Activated naive CD8-positive, alpha-beta T cell treated with anti-CD3 and anti-CD28 coated beads, Interleukin-2, amount 50 U/mL, for 24 hours (primary cell): ENCODE measurements around the gene ACOD1.
"Not testable (repeated sequence)": the region's sequence is repeated elsewhere in the genome, so short reads cannot be mapped to it uniquely, and the experiment has no call there.

Experiments
- ATAC-seq: fragments of 150-1000 bp; cut with Tn5 transposase; one replicate; pipeline ENCODE4 v1.10.0; 2021
- DNase-seq: peaks from one replicate; pipeline ENCODE4 v3.0.0; 2021
- H3K27ac Mint-ChIP-seq: one replicate; pipeline ENCODE4 v1.8.0; 2021; ENCODE audit warnings: mild to moderate bottlenecking, mixed read lengths
- H3K27me3 Mint-ChIP-seq: one replicate; pipeline ENCODE4 v1.8.0; 2021; ENCODE audit warnings: mixed read lengths
- H3K36me3 Mint-ChIP-seq: one replicate; pipeline ENCODE4 v1.8.0; 2021; ENCODE audit warnings: low read depth, mixed read lengths
- H3K4me1 Mint-ChIP-seq: one replicate; pipeline ENCODE4 v1.8.0; 2021; ENCODE audit warnings: mixed read lengths
- H3K4me3 Mint-ChIP-seq: one replicate; pipeline ENCODE4 v1.8.0; 2021; ENCODE audit warnings: mild to moderate bottlenecking, moderate library complexity, mixed read lengths
- H3K9me3 Mint-ChIP-seq: one replicate; pipeline ENCODE4 v1.8.0; 2021; ENCODE audit warnings: mixed read lengths

The ACOD1 gene

DNA sequence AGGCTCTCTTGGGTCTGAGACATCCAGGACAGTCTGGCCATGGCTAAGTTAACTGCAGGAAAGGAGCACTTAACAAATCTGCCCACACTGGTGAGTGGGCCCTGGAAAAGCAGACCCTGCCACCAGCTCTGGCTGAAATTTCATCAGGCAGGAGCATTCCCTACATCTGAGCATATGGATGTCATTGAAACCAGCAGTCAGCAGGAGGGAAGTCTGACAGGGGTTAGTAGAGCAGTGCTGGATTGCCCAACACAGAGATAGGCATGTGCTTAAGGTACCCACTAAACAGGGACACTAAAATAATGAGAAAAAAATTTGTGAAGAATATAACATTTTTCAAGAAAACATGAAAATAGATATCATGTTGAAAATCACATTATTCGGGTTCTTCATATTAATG, 13.6 kb upstream of the ACOD1 start:
- Mint-ChIP-seq H3K36me3 (no peaks in the 10 kb centered on the region), H3K27me3 (no peaks in the 10 kb centered on the region), H3K4me3 (no peak overlapping the region), H3K9me3 (peaks cover 9% of the 10 kb centered on the region), H3K4me1 (no peaks in the 10 kb centered on the region), H3K27ac (no peak overlapping the region)
- DNase-seq (no peak), ATAC-seq (no peak)

DNA sequence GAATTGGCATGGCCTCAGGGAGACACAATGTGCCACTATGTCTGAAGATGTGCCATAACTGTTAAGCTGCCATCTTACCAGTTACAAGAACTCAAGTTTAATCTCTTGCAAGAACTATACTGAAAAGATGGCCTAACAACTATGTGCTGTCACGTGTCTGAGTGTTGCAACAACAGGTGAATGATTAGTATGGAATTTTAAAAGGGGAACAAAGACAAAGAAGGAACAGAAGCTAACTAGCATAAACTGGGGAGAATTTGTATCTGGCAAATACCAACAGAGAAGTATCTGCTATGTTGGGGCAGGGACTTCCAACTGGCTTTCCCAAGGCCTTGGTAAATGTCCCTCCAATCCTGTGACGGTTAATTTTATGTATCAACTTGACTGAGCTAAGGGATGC, 11.5 kb upstream of the ACOD1 start:
- peaks cover 4% of the 10 kb centered on the region for H3K9me3 Mint-ChIP-seq
- no peaks in the 10 kb centered on the region for H3K27me3 Mint-ChIP-seq
- no peaks in the 10 kb centered on the region for H3K36me3 Mint-ChIP-seq
- H3K4me1 Mint-ChIP-seq: no peaks in the 10 kb centered on the region
- H3K4me3 Mint-ChIP-seq: no peak overlapping the region
- DNase-seq: no peak
- H3K27ac Mint-ChIP-seq: no peak overlapping the region
- ATAC-seq: no peak

DNA sequence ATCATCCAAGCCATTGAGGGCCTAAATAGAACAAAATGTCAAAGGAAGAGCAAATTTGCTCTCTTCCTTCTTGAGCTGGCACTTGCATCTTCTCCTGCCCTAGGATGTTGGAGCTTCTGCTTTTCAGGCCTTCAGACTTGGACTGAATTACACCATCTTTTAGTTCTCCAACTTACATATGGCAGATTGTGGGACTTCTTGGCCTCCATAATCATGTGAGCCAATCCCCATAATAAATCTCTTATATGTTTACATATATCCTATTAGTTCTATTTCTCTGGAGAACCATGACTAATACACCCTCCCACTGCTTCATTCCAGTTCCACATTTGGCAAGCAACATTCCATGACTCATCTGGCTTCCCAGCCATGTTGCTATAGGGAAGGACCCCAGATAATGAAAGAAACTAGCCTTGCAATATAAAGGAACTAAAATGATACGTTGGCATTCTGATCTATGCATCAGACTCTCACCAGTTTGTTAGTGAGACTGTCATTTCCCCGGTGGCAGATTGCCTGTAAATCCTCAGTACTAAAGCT, 11.0 kb upstream of the ACOD1 start:
- no peaks in the 10 kb centered on the region for H3K4me1 Mint-ChIP-seq
- H3K27ac Mint-ChIP-seq: no peak overlapping the region
- no peak for ATAC-seq
- peaks cover 4% of the 10 kb centered on the region for H3K9me3 Mint-ChIP-seq
- no peaks in the 10 kb centered on the region for H3K36me3 Mint-ChIP-seq
- H3K27me3 Mint-ChIP-seq: no peaks in the 10 kb centered on the region
- H3K4me3 Mint-ChIP-seq: no peak overlapping the region
- DNase-seq: no peak

DNA sequence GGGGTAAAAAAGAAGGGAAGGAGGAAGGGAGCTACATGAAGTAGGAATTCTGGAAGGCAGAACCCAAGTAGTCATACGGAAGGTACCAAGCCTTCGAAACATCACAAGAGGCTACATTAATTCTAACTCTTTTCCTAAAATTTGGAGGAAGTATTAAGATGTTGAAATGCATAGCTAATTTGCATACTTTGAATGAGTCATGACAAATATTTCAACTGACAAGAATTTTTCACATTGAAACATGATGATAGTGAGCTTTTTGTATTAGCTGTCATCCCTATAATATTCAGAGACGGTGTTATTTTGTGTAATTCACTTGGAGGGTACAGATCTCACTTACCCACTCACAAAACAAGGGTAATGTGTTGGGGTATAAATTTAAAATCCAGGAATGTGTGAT, 9.1 kb upstream of the ACOD1 start:
- Mint-ChIP-seq H3K36me3 (no peaks in the 10 kb centered on the region), H3K4me3 (no peak overlapping the region), H3K27me3 (no peaks in the 10 kb centered on the region), H3K4me1 (no peaks in the 10 kb centered on the region), H3K9me3 (peaks cover 4% of the 10 kb centered on the region), H3K27ac (no peak overlapping the region)
- ATAC-seq: no peak
- no peak for DNase-seq

DNA sequence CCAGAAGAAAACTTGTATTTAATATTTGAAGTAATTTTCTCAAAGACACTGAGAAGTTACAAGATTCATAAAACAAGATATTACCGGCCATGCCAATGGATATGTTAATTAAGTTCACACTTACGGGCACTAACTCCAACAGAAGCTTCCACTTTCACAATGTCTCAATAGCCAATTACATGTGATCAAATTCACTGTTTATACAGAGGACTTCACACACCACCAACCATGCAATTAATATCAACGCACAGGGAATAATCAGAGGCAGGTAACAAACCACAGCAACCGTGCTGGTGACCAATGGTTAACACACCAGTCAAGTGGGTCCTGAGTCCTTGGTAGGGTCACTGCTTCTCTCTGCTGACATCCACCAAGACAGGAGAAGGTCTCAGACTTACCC, 5.9 kb upstream of the ACOD1 start:
- H3K4me1 Mint-ChIP-seq: no peaks in the 10 kb centered on the region
- H3K27me3 Mint-ChIP-seq: no peaks in the 10 kb centered on the region
- no peak overlapping the region for H3K4me3 Mint-ChIP-seq
- no peak for ATAC-seq
- no peaks in the 10 kb centered on the region for H3K36me3 Mint-ChIP-seq
- peaks cover 4% of the 10 kb centered on the region for H3K9me3 Mint-ChIP-seq
- no peak for DNase-seq
- no peak overlapping the region for H3K27ac Mint-ChIP-seq

DNA sequence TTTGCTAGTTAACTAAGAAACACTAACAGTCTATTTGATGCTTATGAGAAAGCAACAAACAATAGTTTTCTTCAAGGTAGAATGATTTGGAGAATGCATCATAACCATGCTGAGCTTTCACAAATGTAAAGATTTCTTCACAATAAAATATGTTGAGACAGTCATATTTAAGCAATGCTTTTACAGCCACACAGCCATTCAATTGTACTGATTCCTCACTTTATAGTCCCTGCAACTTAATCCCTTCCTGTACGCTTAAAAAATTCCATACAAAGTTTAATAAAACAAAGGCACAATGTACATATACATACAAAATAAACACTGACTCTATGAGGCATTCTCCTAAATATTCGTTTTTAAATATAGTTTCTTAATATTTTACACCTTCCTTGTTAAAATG, 4.7 kb upstream of the ACOD1 start:
- Mint-ChIP-seq H3K4me3 (no peak overlapping the region), H3K36me3 (no peaks in the 10 kb centered on the region), H3K4me1 (no peaks in the 10 kb centered on the region), H3K27ac (no peak overlapping the region), H3K9me3 (peaks cover 4% of the 10 kb centered on the region), H3K27me3 (no peaks in the 10 kb centered on the region)
- ATAC-seq: no peak
- no peak for DNase-seq

DNA sequence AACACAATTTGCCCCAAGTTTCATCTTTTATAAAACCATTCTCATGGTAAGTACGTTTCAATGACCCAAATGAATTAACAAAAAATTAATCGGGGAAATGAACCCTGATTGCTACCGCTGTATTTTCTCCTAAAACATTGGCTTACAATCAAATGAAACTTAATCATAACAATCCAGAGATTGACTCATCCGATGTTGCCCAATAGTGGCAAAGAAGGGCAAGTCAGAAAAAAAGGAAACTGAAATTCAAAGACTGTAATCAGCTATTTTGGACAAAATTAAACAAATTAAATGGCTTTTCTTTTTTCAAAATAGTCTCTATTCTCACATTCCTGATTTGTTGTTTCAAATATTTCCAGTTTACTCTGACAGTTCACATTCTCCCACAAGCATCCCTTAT, 3.9 kb upstream of the ACOD1 start:
- H3K4me1 Mint-ChIP-seq: no peaks in the 10 kb centered on the region
- no peak for DNase-seq
- ATAC-seq: no peak
- H3K9me3 Mint-ChIP-seq: peaks cover 4% of the 10 kb centered on the region
- no peaks in the 10 kb centered on the region for H3K27me3 Mint-ChIP-seq
- H3K27ac Mint-ChIP-seq: no peak overlapping the region
- H3K36me3 Mint-ChIP-seq: no peaks in the 10 kb centered on the region
- H3K4me3 Mint-ChIP-seq: no peak overlapping the region

DNA sequence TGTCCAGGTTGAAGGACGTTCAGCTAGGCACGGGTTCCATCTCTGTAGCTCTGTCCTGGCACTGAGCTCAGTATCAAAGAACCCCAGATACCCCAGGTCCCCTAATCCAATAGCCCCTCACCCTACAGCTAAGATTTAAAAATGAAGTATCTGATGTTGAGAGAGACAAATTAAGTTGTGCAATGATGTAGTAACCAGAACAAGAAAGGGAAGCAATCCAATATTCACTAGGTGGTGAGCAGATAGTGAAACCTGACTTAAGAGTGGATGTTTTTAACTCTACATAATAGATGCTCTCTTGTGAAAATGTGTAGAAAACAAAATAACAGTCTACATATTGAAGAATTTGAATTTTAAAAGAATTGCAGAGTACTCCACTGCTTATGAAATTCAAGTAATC, 1.8 kb downstream of the ACOD1 start:
- Mint-ChIP-seq H3K36me3 (no peaks in the 10 kb centered on the region), H3K9me3 (peaks cover 4% of the 10 kb centered on the region), H3K4me1 (no peaks in the 10 kb centered on the region), H3K4me3 (no peak overlapping the region), H3K27ac (no peak overlapping the region), H3K27me3 (peaks cover 18% of the 10 kb centered on the region)
- DNase-seq (no peak), ATAC-seq (no peak)

DNA sequence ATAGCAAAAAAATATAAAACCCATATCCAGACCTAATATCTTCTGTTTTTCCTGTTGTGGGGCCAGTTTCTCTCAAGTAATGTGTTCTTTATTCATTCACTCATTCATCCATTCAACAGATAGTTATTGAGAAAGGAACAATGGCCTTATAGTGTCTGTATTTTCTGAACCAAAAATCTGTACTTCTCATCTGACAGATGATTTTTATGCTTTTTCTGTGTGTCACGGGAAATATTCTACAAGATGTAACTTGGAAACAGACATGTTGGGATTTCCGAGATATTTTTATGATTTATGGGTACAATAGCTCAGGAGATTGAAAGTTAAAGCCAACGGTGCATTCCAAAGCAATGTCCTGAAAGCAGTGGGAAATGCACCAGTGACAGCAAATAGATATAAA, 5.7 kb downstream of the ACOD1 start:
- H3K27me3 Mint-ChIP-seq: peaks cover 18% of the 10 kb centered on the region
- peaks cover 9% of the 10 kb centered on the region for H3K9me3 Mint-ChIP-seq
- no peaks in the 10 kb centered on the region for H3K4me1 Mint-ChIP-seq
- H3K4me3 Mint-ChIP-seq: no peak overlapping the region
- DNase-seq: no peak
- H3K36me3 Mint-ChIP-seq: no peaks in the 10 kb centered on the region
- no peak overlapping the region for H3K27ac Mint-ChIP-seq
- no peak for ATAC-seq

DNA sequence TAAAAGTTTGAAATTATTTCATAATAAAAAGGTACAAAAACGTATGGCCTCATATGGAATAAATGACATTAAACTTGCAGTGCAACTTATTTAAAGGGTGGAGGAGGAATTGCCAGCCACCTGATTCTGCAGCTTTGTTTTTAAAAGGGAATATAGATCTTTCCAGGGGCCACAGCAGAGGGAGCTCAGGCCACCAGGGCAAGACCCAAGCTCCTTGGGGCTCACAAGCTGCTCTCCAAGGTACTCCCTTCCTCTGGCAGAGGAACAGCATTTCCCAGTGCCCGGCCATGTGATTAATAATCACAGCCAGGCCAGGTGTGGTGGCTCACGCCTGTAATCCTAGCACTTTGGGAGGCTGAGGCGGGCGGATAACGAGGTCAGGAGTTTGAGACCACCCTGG, 6.2 kb downstream of the ACOD1 start:
- Mint-ChIP-seq H3K4me3 (no peak overlapping the region), H3K4me1 (no peaks in the 10 kb centered on the region), H3K9me3 (peaks cover 13% of the 10 kb centered on the region), H3K36me3 (no peaks in the 10 kb centered on the region), H3K27me3 (peaks cover 18% of the 10 kb centered on the region), H3K27ac (no peak overlapping the region)
- DNase-seq (no peak), ATAC-seq (no peak)

DNA sequence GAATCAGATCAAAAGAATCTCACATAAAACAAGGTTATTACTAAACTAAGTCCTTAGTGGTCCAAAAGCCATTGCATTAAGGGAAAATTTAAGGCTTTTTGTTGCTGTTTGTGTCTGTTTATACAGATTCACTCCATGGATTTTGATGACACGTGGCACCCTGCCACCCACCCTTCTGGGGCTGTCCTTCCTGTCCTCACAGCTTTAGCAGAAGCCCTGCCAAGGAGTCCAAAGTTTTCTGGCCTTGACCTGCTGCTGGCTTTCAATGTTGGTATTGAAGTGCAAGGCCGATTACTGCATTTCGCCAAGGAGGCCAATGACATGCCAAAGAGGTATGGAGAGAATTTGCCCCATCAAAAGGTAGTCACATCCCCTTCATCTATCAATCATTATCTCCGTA, 6.9 kb downstream of the ACOD1 start:
- no peak for DNase-seq
- Mint-ChIP-seq H3K9me3 (peaks cover 15% of the 10 kb centered on the region), H3K27me3 (peaks cover 18% of the 10 kb centered on the region)

DNA sequence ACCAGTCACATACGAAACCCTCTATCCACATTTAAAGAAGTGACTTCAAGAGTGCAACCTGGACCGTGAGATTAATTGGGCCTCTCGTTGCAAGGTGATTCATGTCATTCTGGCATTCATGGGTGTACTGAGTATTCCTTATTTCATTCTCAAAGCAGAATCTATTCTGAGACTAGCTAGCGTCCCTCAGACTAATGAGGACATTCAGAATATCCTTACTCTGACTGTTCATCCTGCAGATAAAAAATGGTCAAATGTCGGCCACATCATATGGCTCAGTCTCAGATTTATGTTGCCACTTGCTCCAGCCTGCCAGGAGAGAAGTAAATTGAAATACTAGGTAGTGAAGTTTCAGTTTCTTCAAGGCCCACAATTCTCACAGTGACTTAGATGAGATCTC, 7.3 kb downstream of the ACOD1 start:
- Mint-ChIP-seq H3K4me1 (no peaks in the 10 kb centered on the region), H3K27me3 (peaks cover 14% of the 10 kb centered on the region), H3K9me3 (peaks cover 20% of the 10 kb centered on the region), H3K36me3 (peaks cover 3% of the 10 kb centered on the region), H3K4me3 (no peak overlapping the region), H3K27ac (no peak overlapping the region)
- ATAC-seq: no peak
- DNase-seq: no peak

More for the DNA sequence above, 6.9 kb downstream of the ACOD1 start:
- Mint-ChIP-seq H3K4me1 (no peaks in the 10 kb centered on the region), H3K36me3 (peaks cover 2% of the 10 kb centered on the region), H3K4me3 (no peak overlapping the region), H3K27ac (no peak overlapping the region)
- no peak for ATAC-seq

DNA sequence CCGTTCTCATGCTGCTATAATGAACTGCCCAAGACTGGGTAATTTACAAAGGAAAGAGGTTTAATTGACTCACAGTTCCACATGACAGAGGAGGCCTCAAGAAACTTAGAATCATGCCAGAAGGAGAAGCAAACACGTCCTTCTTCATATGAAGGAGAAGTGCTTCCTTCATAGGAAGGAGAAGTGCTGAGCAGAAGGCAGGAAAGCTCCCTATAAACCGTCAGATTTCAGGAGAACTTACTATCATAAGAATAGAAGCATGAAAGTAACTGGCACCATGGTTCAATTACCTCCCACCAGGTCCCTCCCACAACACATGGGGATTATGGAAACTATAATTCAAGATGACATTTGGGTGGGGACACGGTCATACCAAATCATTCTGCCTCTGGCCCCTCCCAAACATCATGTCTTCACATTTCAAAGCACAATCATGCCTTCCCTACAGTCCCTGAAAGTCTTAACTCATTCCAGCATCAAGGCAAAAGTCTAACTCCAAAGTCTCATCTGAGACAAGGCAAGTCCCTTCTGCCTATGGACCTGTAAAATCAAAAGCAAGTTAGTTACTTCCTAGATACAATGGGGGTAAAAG, 10.6 kb downstream of the ACOD1 start:
- no peak for ATAC-seq

DNA sequence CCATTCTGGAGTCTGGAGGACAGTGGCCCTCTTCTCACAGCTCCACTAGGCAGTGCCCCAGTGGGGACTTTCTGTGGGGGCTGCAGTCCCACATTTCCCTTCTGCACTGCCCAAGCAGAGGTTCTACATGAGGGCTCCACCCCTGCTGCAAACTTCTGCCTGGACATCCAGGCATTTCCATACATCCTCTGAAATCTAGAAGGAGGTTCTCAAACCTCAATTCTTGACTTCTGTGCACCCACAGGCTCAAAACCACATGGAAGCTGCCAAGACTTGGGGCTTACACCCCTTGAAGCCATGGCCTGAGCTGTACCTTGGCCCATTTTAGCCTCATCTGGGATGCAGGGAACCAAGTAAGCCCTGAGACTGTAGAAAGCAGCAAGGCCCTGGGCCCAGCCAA, 11.4 kb downstream of the ACOD1 start:
- not testable (repeated sequence) for H3K4me1 Mint-ChIP-seq, H3K27ac Mint-ChIP-seq, DNase-seq, H3K27me3 Mint-ChIP-seq, H3K36me3 Mint-ChIP-seq, ATAC-seq, H3K4me3 Mint-ChIP-seq
- H3K9me3 Mint-ChIP-seq: peaks cover 28% of the 10 kb centered on the region

More for the DNA sequence above, 10.6 kb downstream of the ACOD1 start:
- Mint-ChIP-seq H3K4me3 (no peak overlapping the region), H3K36me3 (peaks cover 4% of the 10 kb centered on the region), H3K27ac (no peak overlapping the region), H3K27me3 (no peaks in the 10 kb centered on the region), H3K9me3 (peaks cover 28% of the 10 kb centered on the region), H3K4me1 (no peaks in the 10 kb centered on the region)
- no peak for DNase-seq

DNA sequence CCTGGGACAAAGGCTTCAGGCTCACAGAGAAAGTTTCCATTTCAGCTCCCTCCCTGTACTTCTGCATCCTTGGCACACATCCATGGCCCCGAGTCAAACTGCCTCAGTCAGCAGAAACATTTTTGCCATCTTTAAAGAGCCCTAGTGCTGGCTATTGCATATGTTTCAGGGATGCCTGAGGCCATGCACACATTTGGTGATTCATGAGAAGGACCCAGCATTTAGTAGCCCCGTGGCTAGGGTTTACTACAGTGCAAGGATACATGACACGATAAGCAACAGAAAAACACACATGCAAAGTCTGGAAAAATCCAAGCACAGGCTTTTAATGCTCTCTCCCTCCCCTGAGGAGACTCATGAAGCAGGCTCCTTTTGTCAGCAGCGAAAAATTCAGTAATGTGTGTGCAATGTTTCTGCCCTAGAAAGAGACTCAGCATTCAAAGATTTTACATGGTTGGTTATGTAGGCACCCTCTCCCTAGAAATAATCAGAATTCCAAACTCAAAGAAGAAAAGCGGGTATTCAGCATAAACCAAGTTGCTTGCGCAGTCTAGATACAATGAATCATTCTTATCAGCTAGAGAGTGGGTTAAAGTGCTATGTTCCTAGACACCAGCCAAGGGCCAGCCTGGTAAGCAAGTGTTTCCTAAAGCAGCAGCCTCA, 17.6 kb downstream of the ACOD1 start:
- DNase-seq (no peak), ATAC-seq (no peak)
- H3K9me3 Mint-ChIP-seq: peaks cover 6% of the 10 kb centered on the region
- H3K36me3 Mint-ChIP-seq: no peaks in the 10 kb centered on the region
- no peak overlapping the region for H3K4me3 Mint-ChIP-seq
- H3K4me1 Mint-ChIP-seq: no peaks in the 10 kb centered on the region
- H3K27ac Mint-ChIP-seq: no peak overlapping the region
- H3K27me3 Mint-ChIP-seq: peaks cover 6% of the 10 kb centered on the region
